MM.1S (cell line): ENCODE data around the gene ACOT12.

Source experiments
- EZH2 ChIP-seq: fragments of 300-600 bp; sonication (generic); optimal IDR thresholded peaks from 2 replicates; pipeline ENCODE3; 2017; ENCODE audit warnings: low read depth, mild to moderate bottlenecking, antibody characterized with exemption, low read length, mixed read lengths
- EZH2phosphoT487 ChIP-seq: fragments of 300-600 bp; sonication (generic); IDR thresholded peaks from 2 replicates; pipeline ENCODE4 v1.6.1; 2018; ENCODE audit warnings: antibody characterized with exemption, low read length
- TF ChIP-seq, protein P1 (sequence below): fragments of 300-600 bp; sonication (generic); IDR thresholded peaks from 2 replicates; pipeline ENCODE4 v1.5.1; 2016; ENCODE audit warnings: antibody characterized with exemption, low read length, mixed read lengths

DNA sequence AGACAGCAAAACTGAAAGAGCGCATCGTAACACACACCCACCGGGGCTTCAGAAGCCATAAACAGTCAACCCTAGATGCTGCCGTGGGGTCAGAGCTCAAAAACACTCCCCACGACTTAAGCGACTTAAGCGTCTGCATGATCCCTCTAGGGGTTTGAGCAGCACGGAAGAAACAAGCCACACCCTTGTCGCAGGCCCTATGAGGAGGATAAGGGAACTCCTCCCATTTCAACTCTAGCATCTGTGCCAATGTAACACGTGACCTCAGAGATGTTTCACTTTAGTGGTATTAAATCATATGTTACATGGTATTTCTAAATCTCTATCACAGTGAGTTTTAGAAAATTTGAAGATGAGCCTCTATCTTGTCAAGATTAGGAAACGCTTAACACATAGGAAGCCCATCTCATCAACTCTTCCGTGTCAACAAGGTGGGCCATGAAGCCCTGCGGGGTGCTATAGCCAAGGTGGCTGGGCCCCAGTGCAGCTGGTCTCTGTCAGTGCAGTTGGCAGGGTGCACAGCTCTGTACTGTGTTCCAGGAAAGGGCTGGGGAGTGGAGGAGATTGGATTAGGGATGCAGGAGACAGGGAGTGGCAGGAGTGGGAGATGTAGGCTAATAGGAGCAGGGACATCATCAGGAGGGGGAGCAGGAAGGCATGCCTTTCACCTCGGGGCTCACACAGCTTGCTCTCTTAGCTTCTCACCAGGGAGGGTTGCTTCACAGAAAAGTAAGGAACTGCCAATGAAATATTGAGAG is 59.5 kb downstream of the ACOT12 start:
- TF ChIP-seq, protein P1, sequence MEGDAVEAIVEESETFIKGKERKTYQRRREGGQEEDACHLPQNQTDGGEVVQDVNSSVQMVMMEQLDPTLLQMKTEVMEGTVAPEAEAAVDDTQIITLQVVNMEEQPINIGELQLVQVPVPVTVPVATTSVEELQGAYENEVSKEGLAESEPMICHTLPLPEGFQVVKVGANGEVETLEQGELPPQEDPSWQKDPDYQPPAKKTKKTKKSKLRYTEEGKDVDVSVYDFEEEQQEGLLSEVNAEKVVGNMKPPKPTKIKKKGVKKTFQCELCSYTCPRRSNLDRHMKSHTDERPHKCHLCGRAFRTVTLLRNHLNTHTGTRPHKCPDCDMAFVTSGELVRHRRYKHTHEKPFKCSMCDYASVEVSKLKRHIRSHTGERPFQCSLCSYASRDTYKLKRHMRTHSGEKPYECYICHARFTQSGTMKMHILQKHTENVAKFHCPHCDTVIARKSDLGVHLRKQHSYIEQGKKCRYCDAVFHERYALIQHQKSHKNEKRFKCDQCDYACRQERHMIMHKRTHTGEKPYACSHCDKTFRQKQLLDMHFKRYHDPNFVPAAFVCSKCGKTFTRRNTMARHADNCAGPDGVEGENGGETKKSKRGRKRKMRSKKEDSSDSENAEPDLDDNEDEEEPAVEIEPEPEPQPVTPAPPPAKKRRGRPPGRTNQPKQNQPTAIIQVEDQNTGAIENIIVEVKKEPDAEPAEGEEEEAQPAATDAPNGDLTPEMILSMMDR: no peak
- TF ChIP-seq EZH2 (no peak), EZH2phosphoT487 (no peak)
